ENCODE measurements around the gene RPL39L. TPM values are rescaled to one million over a fixed set of nuclear protein-coding genes. Genes with fewer than 3 reads are reported as not detected.
A peak's percentile ranks its signal among the peaks of the same experiment; 100 is the strongest.

The RPL39L gene
- total and polyA plus RNA-seq, 10 donors: 1.9 to 10.9 (median 4.1) TPM

DNA sequence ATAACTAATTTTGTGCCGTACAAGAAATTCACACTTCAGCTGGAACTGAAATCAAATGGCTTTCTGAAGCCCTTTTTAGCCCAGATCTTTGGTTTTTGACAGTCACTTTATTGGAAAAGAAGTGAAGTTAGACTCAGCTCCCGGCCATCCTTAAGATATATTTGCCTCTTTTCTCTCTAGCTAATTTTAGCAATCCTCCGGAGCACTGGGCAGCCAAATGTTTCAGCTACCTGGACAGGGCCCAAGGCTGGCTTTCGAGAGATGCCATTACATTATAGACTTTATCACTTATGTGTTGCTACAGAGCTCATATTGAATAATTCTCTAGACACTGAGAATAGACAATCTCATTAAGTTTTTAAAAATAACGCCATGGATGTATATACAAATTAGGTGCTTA is 28.5 kb upstream of the RPL39L start:
- Histone ChIP-seq H3K27ac (no peak overlapping the region), H3K9me3 (no peaks in the 10 kb centered on the region), H3K27me3 (replicated peaks in 1 of 7) (peaks cover 0 to 10% (median 0%) of the 10 kb centered on the region in 7 donors), H3K36me3 (no peaks in the 10 kb centered on the region), H3K4me3 (no peak overlapping the region), H3K4me1 (peaks cover 0 to 4% (median 0%) of the 10 kb centered on the region in 6 donors)
- no peak for DNase-seq
- intact Hi-C loops (cut with DNase I; ENCODE audit: low total_unique reads): loop anchor here (5.0 kb wide), 2 partner anchors 55 to 320 kb away; no protein-coding TSS in a partner anchor
- TF ChIP-seq POLR2A (IDR thresholded peaks at IDR 0.05): no peak
- TF ChIP-seq, protein P1, sequence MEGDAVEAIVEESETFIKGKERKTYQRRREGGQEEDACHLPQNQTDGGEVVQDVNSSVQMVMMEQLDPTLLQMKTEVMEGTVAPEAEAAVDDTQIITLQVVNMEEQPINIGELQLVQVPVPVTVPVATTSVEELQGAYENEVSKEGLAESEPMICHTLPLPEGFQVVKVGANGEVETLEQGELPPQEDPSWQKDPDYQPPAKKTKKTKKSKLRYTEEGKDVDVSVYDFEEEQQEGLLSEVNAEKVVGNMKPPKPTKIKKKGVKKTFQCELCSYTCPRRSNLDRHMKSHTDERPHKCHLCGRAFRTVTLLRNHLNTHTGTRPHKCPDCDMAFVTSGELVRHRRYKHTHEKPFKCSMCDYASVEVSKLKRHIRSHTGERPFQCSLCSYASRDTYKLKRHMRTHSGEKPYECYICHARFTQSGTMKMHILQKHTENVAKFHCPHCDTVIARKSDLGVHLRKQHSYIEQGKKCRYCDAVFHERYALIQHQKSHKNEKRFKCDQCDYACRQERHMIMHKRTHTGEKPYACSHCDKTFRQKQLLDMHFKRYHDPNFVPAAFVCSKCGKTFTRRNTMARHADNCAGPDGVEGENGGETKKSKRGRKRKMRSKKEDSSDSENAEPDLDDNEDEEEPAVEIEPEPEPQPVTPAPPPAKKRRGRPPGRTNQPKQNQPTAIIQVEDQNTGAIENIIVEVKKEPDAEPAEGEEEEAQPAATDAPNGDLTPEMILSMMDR (IDR thresholded peaks at IDR 0.05 in 8 of 11, conservative IDR thresholded peaks at IDR 0.05 in 3 of 11): no peak
- TF ChIP-seq POLR2AphosphoS5 (IDR thresholded peaks at IDR 0.05): no peak
- 78 to 89% (median 86%) methylated on average over 5 of the region's 5 CpGs for WGBS, 5 donors

DNA sequence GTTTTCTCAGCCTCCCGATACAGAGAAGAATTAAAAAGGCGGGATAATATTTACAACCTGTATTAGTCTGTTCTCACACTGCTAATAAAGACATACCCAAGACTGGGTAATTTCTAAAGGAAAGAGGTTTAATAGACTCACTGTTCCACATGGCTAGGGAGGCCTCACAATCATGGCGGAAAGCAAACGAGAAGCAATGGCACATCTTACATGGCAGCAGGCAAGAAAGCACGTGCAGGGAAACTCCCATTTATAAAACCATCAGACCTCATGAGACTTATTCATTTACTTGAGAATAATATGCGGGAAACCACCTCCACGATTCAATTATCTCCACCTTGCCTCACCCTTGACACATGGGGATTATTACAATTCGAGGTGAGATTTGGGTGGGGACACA is 27.5 kb upstream of the RPL39L start:
- WGBS, 5 donors: 83 to 92% (median 90%) methylated on average over 8 of the region's 8 CpGs
- no peak for DNase-seq

DNA sequence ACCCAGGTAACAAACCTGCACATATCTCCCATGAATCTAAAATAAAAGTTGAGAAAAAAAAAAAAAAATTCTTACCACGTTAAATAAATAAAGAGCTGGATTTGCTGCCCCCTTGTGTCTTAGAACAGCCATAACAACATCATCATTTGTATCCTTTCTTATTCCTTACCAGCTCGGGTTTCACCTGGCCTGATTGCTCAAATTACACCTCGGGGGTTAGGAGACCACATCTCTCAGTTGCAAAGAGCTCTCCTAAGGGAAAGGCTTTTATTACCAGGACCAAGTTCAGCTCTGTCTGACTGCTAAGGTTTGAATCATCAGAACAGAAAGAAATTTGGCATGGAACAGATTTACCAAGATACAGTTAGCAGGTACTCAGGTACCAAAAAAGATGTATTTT is 25.8 kb upstream of the RPL39L start:
- intact Hi-C loops (cut with DNase I; ENCODE audit: low total_unique reads): loop anchor here (5.0 kb wide), 2 partner anchors 53 to 318 kb away; no protein-coding TSS in a partner anchor
- Histone ChIP-seq H3K36me3 (no peaks in the 10 kb centered on the region), H3K4me3 (no peak overlapping the region), H3K27ac (no peak overlapping the region), H3K4me1 (peaks cover 0 to 4% (median 0%) of the 10 kb centered on the region in 6 donors), H3K9me3 (peaks cover 0 to under 1% (median under 1%) of the 10 kb centered on the region in 8 donors), H3K27me3 (replicated peaks in 1 of 7) (peaks cover 0 to 15% (median 0%) of the 10 kb centered on the region in 7 donors)
- DNase-seq: no peak
- WGBS, 5 donors: 0 to 2% (median 1%) methylated on average over 3 of the region's 3 CpGs
- TF ChIP-seq POLR2A (IDR thresholded peaks at IDR 0.05): no peak
- TF ChIP-seq, protein P1 (IDR thresholded peaks at IDR 0.05 in 8 of 11, conservative IDR thresholded peaks at IDR 0.05 in 3 of 11): peak; percentile 61 to 90 (median 75)

More for the DNA sequence above, 27.5 kb upstream of the RPL39L start:
- Histone ChIP-seq H3K36me3 (no peaks in the 10 kb centered on the region), H3K27me3 (replicated peaks in 1 of 7) (peaks cover 0 to 15% (median 0%) of the 10 kb centered on the region in 7 donors), H3K27ac (no peak overlapping the region), H3K9me3 (no peaks in the 10 kb centered on the region), H3K4me3 (no peak overlapping the region), H3K4me1 (peaks cover 0 to 4% (median 0%) of the 10 kb centered on the region in 6 donors)
- intact Hi-C loops (cut with DNase I; ENCODE audit: low total_unique reads): loop anchor here (5.0 kb wide), 2 partner anchors 54 to 319 kb away; no protein-coding TSS in a partner anchor
- TF ChIP-seq POLR2A (IDR thresholded peaks at IDR 0.05) (no peak), POLR2AphosphoS5 (IDR thresholded peaks at IDR 0.05) (no peak)
- TF ChIP-seq, protein P1 (IDR thresholded peaks at IDR 0.05 in 8 of 11, conservative IDR thresholded peaks at IDR 0.05 in 3 of 11): no peak

DNA sequence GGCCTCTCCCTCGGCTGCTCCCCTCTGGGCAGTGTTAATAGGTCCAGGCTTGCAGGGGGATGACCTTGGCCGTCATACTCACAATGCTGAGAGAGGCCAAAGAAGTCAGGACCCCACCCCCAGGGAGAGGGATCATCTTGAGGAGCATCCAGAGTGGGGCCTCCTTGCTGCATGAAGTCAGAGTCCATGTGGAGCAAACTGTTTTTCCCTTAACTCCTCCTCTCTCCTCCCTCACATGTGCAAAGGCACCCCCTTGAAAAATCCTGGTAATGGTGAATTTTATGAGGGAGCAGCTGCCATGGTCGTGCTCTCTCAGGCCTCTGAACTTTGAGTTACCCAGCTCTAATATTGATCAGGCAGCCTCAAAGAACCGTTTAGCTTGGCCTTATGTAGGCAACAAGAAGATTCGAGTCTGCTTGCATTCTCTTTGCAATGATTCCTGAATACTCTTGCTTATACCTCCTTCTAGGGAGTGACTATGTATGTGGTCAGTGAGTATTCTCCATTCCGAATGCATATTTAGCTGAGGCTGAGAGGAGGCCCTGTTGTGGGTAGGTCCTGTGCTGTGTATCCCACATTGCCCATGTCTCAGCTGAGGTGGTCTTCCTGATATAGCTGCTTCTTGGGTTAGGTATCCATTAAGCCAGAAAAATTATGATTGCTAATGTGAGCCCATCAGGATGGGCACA is 23.1 kb upstream of the RPL39L start:
- Histone ChIP-seq H3K9me3 (peaks cover 0 to 16% (median 3%) of the 10 kb centered on the region in 8 donors), H3K27ac (no peak overlapping the region), H3K4me3 (no peak overlapping the region), H3K4me1 (peaks cover 0 to 4% (median 0%) of the 10 kb centered on the region in 6 donors), H3K27me3 (replicated peaks in 1 of 7) (peaks cover 0 to 15% (median 0%) of the 10 kb centered on the region in 7 donors), H3K36me3 (no peaks in the 10 kb centered on the region)
- TF ChIP-seq POLR2AphosphoS5 (IDR thresholded peaks at IDR 0.05) (no peak), POLR2A (IDR thresholded peaks at IDR 0.05) (no peak)
- TF ChIP-seq, protein P1 (IDR thresholded peaks at IDR 0.05 in 8 of 11, conservative IDR thresholded peaks at IDR 0.05 in 3 of 11): no peak
- 62 to 82% (median 70%) methylated on average over 6 of the region's 6 CpGs for WGBS, 5 donors
- intact Hi-C loops (cut with DNase I; ENCODE audit: low total_unique reads): no loop called here
- no peak for DNase-seq

Data from spleen (tissue), 11 donors.